ENCODE measurements around the gene MAP6. TPM values are rescaled to one million over a fixed set of nuclear protein-coding genes. Genes with fewer than 3 reads are reported as not detected.

Gene MAP6
- polyA plus RNA-seq, 4 donors = 8.0 to 11.7 (median 9.8) TPM

DNA sequence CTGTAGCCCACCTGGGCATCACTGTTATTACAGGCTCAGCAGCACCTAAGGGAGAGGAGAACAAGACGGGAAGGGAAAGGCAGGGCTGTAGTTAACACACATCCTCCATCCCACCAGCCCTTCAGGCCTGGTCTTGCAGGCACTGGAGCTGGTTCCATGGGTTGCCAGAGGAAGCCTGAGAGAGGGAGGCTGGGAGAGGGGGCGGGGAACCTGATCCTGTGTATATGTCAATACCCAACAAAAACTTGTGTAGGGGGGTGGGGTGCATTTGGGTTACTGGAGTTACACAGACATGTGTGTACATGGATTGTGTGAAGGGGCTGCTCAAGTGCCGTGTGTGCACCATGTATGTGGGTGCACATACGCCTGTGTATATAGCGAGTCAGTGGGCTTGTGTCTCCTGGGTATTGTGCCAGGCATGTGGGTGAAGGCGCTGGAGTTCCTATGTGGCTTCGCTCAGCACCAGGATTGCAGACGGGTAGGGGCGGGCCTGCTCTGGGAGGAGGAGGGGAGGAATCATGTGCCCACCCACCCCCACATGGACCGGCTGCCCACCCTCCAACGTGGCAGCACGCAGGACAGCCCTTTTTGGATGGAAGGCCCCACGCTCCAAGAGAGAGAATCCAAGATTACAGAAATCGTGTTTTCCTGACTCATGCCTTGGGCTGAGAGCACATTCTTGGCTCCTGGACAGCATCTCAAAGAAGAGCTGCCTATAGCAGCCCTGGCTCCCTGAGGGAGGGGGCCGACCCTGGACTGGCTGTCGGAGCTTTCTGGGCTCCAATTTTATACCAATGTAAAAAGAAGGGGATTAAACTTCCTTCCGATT is 111.0 kb downstream of the MAP6 start:
- no peak for DNase-seq (ENCODE audit: low read depth in 4 of 4, low spot score in 3 of 4)

DNA sequence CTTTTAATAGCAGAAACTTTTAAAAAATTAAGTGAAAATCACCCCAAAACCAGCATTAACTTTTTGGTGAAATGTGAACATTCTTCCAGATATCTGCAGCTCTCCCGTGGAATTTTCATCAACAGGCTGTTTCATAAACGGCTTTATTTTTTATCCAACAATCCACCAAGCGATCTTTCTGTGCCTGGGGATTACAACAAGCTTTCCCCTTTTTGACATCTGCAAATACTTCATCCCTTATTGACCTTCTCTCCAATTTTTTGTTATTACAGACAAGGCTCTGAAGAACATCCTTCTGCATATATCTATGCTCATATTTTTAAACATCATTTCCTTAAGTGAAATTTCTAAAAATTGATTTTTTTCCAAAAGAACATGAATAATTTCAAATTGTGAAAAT is 112.6 kb downstream of the MAP6 start:
- DNase-seq (ENCODE audit: low read depth in 4 of 4, low spot score in 3 of 4) = no peak

DNA sequence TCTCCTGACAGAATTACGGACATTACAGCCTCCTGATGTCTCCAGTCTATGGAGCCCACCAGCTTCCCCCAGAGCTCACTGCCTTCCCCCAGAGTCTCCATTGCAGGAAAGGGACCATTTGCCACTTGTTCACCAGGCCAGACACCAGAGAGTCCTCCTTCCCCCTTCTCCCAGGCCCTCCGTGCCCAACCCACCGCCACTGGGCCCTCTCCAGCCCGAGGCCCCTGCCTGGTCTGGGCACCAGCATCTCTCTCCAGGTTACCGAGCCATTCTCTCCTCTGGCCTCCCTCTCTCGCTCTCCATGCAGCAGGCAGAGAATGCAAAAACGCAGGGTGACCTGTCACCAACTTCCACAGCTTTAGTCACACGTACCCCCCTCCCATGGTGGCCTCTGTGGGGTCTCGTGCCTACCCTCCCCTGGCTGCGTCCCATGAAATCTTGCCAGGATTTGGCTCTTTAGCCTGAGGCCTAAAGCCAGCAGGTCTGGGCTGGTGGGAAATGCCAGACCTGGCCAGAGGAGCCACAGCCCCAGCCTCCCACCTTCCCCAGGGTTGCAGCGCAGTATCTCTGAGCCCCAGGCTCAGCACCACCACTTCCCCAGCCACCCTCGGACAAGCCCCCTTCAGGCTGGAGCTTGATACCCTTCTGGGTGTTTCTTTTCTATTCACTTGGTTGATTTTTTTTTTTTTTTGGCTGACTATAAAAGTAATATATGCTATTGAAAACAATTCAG is 113.6 kb downstream of the MAP6 start:
- DNase-seq (ENCODE audit: low read depth in 4 of 4, low spot score in 3 of 4) = no peak

DNA sequence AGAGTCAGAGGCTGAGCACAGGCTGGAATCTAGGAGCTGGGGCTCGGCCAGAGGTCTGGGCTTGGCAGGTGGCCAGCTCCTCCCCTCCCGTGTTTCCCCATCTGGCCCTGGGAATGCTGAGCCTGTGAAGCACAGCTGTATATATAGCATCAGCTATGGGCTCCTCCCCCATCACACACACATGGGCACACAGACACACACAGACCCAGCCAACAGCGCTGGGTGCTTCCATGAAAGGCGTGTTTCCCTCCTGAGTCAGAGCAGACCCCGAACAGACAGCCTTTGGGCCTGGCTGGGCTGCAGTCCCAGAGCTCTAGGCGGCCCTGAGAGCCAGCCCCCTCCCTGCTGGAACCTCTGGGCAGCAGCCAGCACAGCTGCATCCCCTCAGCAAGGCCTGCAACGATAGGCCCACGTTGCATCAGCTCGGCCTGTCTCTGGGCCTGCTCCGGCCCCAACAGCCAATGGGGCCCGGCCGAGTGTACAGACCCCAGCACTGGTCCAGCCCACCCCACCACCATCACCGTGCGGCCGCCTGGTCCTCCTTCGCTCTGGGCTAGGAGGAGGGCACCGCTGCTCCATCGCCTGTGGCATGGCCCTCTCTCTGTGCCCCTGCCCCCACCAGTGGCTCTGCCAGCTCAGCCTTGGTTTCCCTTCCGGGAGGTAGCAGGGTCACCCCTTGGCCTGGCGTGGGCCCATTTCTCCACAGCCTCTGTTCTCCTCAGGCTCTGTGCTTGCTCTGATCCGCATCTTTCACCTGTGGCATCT is 114.4 kb downstream of the MAP6 start:
- peak; percentile 84 to 87 (median 86) for DNase-seq (ENCODE audit: low read depth in 4 of 4, low spot score in 3 of 4)

DNA sequence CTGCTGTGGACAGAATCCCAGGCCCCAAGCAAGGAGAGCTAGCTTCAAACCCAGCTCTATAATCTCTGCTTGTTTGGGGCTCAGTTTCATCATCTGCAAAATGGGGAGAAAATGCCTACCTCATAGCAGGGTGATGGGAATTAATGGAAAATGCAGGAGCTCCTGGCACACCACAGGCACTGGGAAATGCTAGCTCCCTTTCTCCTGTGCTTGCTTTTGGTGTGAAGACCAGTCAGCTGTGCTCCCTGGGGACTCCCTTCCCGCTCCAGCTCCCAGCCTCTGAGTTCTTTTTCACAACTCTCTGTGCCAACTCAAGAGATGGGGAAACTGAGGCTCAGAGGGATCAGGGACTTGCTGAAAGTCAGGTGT is 115.0 kb downstream of the MAP6 start:
- no peak for DNase-seq (ENCODE audit: low read depth in 4 of 4, low spot score in 3 of 4)

DNA sequence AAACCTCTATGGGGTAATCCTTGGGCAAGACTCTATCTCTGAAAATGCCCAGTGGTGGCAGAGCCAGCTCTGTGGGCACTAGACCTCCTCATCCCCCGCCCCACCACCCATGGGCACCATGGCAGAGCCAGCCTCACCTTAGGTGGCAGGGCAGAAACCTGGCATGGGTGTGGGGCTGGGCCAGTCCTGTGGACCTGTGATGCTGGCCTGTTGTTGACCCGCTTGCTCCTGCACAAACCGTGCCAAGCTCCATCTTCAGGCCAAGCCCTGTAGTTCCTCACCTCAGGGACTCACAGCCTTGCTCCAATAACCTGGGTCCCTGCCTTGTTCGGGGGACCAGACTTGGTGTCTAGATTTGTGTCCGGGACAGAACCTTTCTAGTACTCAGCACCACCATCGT is 115.7 kb downstream of the MAP6 start:
- DNase-seq (ENCODE audit: low read depth in 4 of 4, low spot score in 3 of 4) = no peak

DNA sequence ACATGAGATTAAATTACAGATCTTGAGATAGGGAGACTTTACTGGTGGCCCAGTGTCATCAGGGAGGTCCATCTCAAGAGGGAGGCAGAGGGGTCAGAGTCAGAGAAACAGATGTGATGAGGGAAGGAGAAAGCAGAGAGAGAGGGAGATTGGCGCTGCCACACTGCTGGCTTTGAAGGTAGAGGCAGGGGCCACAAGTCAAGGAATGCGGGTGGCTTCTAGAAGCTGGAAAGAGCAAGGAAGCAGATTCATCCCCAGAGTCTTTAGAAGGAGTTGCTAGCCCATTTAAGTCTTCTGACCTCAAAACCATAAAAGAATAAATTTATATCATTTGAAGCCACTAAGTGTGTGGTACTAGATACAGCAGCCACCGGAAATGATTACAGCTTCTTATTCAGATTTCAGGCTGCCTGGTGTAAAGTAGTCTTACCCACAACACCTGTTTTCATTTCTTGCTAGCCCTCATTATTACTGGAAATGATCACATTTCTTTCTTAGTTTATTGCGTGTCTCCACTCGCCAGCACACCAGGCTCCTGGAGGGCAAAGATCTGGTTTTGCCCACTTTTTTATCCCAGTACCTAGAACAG is 119.4 kb downstream of the MAP6 start:
- DNase-seq (ENCODE audit: low read depth in 4 of 4, low spot score in 3 of 4) = no peak

DNA sequence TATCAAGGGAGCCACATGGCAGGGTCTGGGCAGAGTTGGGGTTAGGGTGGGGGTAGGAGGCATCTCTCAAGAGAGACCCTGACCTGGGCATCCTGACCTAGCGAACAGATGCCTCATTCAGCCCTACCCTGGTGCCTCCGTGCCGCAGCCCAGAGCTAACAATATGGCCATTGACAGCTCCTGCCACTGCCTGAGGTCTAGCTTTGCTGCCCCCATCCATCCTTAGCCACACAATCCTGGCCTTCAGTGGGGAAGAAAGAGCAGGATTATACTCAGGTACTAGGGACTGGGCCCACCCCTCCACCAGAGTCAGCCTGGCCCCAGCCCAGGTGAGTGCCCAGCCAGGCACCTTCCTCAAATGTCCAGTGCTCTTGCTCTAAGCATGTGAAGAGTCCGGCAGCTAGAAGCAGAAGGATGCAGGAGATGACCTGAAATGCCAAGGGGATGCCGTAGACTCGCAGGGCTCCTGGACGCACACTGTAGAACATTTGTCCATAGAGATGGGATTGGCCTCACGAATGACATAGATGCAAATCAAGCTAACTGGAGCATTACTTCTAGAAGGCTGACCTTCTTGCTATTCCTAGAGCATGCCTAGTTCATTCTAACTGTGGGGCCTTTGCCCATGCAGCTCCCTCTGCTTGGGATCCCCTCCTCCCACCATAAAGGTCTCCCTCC is 120.1 kb downstream of the MAP6 start:
- DNase-seq (ENCODE audit: low read depth in 4 of 4, low spot score in 3 of 4) = no peak

DNA sequence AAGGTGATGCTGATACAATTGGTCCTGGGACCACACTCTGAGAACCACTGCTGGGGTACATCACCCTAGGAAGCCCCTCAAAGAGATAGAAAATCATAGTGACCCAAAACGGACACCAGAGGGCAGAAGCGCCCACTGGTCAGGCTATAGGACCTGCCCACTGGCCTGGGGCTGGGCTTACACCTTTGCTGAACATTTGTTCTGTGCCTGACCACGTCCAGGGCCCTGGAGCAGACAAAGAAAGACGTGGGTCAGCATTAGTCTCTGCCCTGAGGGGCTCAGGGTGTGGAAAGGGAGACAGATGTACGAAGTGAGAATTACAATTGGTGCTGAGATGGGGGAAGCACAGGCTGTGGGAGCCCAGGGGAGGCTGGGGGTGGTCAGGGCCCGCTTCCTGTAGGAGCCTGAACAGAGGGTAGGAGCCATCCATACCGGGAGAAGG is 121.2 kb downstream of the MAP6 start:
- no peak for DNase-seq (ENCODE audit: low read depth in 4 of 4, low spot score in 3 of 4)

DNA sequence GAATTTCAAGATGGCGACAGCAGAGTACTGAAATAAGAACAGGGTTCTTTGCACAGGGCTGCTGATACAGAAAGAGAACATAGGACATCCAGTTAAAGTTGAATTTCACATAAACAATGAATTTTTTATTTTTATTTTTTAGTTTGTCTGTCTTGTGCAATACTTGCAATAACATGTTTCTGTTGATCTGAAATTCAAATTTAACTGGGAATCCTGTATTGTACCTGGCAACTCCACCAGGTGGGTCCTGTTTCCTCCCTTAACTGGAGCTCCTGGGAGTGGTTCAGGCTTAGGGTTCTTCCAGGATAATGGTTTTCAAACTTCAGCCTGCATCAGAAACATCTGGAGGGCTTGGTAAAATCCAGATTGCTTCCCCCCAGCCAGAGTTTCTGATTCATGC is 121.7 kb downstream of the MAP6 start:
- DNase-seq (ENCODE audit: low read depth in 4 of 4, low spot score in 3 of 4) = no peak

DNA sequence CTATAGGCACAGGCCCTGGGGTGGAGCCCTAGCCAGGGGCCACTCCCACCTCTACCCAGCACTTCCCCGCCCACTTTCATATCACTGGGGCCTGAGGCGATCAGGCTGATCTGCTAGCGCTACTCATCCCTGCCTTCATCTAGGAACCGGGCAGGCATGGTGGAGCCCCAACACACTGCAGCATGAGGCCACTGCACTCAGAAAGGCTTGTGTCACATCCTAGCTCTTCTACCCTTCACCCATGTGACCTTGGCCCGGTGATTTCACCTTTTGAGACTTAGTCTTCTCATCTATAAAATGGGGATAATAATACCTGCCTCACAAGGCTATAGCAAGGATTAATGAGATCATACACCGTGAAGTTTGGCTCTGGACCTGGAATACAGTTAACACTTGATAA is 125.0 kb downstream of the MAP6 start:
- DNase-seq (ENCODE audit: low read depth in 4 of 4, low spot score in 3 of 4) = no peak

DNA sequence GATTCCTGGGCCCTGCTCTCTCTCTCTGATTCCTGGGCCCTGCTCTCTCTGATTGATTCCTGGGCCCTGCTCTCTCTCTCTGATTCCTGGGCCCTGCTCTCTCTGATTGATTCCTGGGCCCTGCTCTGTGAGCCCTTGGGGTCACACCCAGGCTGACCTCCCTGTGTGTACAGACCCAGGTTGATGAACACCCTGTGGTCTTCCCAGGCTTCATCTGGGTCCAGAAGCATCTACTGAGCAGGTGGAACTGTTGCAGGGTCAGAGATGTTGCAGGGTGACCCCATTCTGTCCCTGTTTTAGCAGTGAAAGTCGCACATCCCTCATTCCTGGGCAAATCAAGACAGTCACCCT is 126.8 kb downstream of the MAP6 start:
- no peak for DNase-seq (ENCODE audit: low read depth in 4 of 4, low spot score in 3 of 4)

DNA sequence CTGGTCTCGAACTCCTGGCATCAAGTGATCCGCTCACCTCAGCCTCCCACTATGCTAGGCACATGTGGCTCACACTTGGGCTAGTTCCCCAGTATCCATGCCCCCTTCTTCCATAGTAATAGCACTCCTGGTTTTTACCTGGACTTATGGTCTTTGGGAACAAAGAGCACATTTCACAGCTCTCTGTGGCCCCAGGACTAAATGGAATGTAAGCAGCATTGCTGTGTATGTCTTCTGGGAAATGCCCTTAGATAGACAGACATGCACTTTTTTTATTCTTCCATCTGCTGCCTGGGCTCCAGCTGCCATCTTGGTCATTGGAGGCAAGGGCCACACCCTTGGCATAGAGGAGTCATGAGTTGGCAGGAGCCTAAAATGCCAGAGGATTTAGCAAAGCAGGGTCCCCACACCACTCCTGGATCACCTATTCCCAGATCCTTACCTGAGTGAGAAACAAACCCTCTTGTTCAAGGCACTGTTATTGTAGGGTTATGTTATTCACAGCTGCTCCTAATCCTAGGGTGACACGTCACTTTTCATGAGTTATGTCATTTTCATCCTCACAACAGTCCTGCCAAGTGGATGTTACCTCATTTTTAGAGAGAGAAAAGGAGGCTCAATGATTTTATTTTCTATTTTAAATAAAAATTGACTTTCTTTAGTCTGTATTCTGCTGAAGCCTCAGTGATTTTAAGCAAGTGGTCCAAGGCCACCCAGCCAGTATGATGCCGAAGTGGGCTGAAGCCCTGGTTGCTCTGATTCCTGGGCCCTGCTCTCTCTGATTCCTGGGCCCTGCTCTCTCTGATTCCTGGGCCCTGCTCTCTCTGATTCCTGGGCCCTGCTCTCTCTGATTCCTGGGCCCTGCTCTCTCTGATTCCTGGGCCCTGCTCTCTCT is 127.4 kb downstream of the MAP6 start:
- no peak for DNase-seq (ENCODE audit: low read depth in 4 of 4, low spot score in 3 of 4)

DNA sequence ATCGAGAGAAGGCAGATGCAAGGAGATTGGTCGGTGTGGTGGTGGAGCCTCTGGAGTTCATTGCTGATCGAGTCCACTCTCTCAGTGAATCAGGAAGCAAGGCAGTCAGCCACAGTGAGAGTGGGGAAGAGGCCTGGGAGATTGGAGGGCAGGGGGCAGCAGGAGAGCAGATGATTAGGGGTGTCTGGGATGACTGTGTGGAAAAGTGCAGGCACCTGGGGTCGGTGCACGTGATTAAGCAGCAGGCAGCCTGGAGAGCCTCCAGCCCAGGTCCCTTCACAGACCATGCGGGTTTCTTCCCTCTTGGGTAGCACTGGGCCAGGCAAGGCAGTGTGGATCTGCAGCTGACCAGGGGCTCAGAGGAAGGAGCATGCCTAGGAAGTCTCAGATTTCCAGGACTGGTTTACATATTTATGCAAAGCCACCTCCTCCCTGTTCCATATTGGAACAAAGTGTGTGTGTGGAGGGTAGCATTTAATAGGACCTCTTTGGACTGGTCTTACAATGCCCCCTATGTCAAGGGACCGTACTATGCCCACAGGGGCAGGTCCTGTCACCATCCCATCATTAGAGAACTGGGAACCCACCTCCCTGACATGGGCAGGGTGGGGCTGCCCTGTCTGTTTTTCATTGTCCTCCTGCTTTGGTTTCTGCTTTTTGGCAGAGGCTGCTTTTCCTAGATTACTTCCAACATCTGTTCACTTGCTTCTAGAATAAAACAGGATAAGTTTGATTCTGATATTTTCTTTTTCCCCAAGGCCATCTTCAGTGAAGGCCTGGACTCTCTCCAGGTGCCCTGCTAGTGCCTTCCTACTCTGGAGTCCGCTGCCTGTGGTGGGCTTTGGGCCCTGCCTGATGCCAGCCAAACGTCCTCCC is 129.1 kb downstream of the MAP6 start:
- no peak for DNase-seq (ENCODE audit: low read depth in 4 of 4, low spot score in 3 of 4)

DNA sequence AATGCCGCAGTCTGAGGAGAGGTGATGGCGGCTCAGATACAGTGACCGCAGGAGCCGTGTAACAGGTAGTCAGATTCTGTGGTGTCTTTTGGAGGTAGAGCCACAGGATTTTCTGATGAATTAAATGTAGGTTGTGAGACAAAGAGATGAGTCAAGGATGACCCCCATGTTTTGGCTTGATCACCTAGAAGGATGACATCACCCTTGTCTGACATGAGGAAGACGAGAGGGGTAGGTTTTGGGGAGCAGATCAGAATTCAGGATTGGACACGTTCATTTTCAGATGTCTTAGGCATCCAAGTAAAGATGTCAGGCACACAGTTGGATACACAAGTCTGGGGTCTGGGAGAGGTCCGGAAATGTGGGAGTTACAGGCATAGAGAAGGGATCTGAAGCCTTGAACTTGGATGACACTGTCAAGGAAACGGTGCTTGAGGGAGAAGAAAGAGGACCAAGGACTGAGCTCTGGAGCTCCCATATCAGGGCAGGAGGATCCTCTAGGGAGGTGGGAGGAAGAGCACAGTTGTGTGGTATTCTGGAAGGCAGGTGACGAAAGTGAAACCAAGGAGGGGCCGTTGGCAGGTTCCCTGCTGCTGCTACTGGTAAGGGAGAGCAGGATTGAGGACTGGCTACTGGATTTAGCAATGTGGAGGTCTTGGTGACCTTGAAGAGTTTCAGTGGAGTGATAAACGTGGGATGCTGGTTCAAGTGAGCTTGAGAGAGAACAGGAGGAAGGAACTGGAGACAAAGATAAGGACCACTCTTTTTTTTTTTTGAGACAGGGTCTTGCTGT is 130.5 kb downstream of the MAP6 start:
- no peak for DNase-seq (ENCODE audit: low read depth in 4 of 4, low spot score in 3 of 4)

DNA sequence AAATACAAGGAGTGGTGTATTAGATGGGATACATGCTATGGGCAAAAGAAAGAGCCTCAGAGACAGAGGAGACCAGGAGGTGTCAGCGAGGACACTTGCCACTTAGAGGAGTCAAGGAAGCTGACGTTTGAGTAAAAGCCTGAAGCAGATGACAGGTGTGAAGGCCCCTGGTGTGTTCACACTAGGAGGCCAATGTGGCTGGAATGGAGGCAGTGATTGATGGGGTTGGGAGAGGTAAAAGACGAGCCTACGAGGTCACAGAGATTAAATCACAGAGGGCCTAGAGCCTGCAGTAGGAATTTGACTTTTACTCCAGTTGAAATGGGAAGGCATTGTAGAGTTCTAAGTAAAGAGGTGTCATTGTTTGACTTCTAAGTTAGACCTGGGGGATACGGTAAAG is 131.1 kb downstream of the MAP6 start:
- no peak for DNase-seq (ENCODE audit: low read depth in 4 of 4, low spot score in 3 of 4)

Data from right renal pelvis (tissue), 4 donors.